Caco-2 (cell line): ENCODE results near the gene CNOT10. TPM values are rescaled to one million over a fixed set of nuclear protein-coding genes. Genes with fewer than 3 reads are reported as not detected.

Experiments used
- BruUV-seq: library from RNA; stranded (reverse); fragments of 400-500 nt; replicated peaks from 2 replicates; lab custom pipeline; 2021; lab: Mats Ljungman, UMichigan
- CTCF ChIA-PET: fragments of 300-600 bp; sonication (Branson Sonifier 250); formaldehyde crosslinking; loops from one replicate; lab custom pipeline; 2022; ENCODE audit warnings: antibody characterized with exemption; lab: Charles Lee
- POLR2A ChIA-PET: fragments of 300-600 bp; sonication (Branson Sonifier 250); formaldehyde crosslinking; loops from one replicate; lab custom pipeline; 2022; ENCODE audit warnings: antibody characterized with exemption; lab: Charles Lee
- DNase-seq, 2 experiments: peaks; one replicate each; pipeline versions ENCODE4 v3.0.0 to v3.0.0-alpha.2; 2020 to 2022
- H3K27me3 ChIP-seq: replicated peaks from 2 replicates; pipeline ENCODE4 v1.6.0; 2011; ENCODE audit warnings: low read length; ENCODE audit not compliant: control insufficient read depth, insufficient read depth
- H3K36me3 ChIP-seq: 2 replicates; pipeline ENCODE4 v1.5.1; 2011; ENCODE audit warnings: low read length; ENCODE audit not compliant: control insufficient read depth, insufficient read depth
- H3K4me1 ChIP-seq: fragments of 250-450 bp; sonication (Bioruptor Pico); 2 replicates; pipeline ENCODE4 v1.5.1; 2020; ENCODE audit warnings: mild to moderate bottlenecking
- H3K4me3 ChIP-seq: 2 replicates; pipeline ENCODE4 v1.5.1; 2011; ENCODE audit warnings: low read depth, mild to moderate bottlenecking, control low read depth, low read length
- H3K9me3 ChIP-seq: fragments of 250-450 bp; sonication (Bioruptor Pico); 2 replicates; pipeline ENCODE4 v1.5.1; 2020; ENCODE audit warnings: mild to moderate bottlenecking, moderate library complexity
- H3K27ac Mint-ChIP-seq: one replicate; pipeline ENCODE4 v1.8.0; 2022; ENCODE audit warnings: mixed read lengths; ENCODE audit not compliant: unreplicated experiment
- H3K27me3 Mint-ChIP-seq: one replicate; pipeline ENCODE4 v1.8.0; 2022; ENCODE audit warnings: mixed read lengths; ENCODE audit not compliant: insufficient read depth, unreplicated experiment
- H3K36me3 Mint-ChIP-seq: one replicate; pipeline ENCODE4 v1.8.0; 2022; ENCODE audit warnings: mild to moderate bottlenecking, mixed read lengths; ENCODE audit not compliant: insufficient read depth, unreplicated experiment
- H3K4me1 Mint-ChIP-seq: one replicate; pipeline ENCODE4 v1.8.0; 2022; ENCODE audit warnings: low read depth, mixed read lengths; ENCODE audit not compliant: unreplicated experiment
- H3K4me3 Mint-ChIP-seq: one replicate; pipeline ENCODE4 v1.8.0; 2022; ENCODE audit warnings: mild to moderate bottlenecking, moderate library complexity, mixed read lengths; ENCODE audit not compliant: unreplicated experiment
- H3K9me3 Mint-ChIP-seq: one replicate; pipeline ENCODE4 v1.8.0; 2022; ENCODE audit warnings: mixed read lengths; ENCODE audit not compliant: unreplicated experiment
- intact Hi-C: fragments of 100-400 bp; cut with micrococcal nuclease; formaldehyde crosslinking; loops from one replicate; pipeline ENCODE4 v1.10.0; 2022; ENCODE audit not compliant: unreplicated experiment
- total RNA-seq: library from RNA; stranded (reverse); gene quantifications from 2 replicates; pipeline ENCODE4 v1.2.3, GENCODE V29; 2022
- TF ChIP-seq, protein P1 (sequence below), 2 experiments: fragments of 200-600 bp in 1 of 2; IDR thresholded peaks; 1 replicate in 1 of 2; 2 replicates in 1 of 2; pipeline versions ENCODE4 v1.5.1 to v1.8.0; 2011 to 2022; ENCODE audit warnings: antibody characterized with exemption in 1 of 2, control low read depth in 1 of 2, inconsistent platforms in 1 of 2, low read depth in 1 of 2, low read length in 1 of 2, mild to moderate bottlenecking in 1 of 2, moderate library complexity in 1 of 2; ENCODE audit not compliant: insufficient read depth in 1 of 2, severe bottlenecking in 1 of 2, unreplicated experiment in 1 of 2

Gene CNOT10
- total RNA-seq, 1 experiment from 2014 or later: 49.5 TPM

DNA sequence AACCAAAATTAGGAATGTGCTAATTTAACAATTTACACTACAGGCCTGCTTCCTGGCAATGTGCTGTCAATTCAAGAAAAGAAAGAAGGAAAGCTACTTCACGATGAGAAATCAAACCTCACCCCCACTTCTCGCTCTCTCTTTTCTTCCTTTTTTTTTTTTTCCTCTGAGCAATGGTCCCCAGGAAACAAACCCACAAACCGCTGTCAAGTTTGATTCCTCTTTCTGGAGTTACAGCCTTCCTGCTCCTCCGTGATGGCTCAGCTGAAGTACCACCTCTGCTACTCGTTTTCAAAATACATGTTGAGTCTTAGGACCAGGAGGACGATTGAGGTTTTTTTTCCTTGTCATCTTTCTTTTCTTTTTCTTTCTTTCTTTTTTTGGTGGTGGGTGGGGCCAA lies 129.4 kb downstream of the CNOT10 start:
- Mint-ChIP-seq H3K4me3 (no peak overlapping the region), H3K27me3 (no peaks in the 10 kb centered on the region), H3K27ac (no peak overlapping the region), H3K4me1 (peaks cover 15% of the 10 kb centered on the region), H3K9me3 (no peaks in the 10 kb centered on the region), H3K36me3 (peaks cover 38% of the 10 kb centered on the region)
- H3K9me3 ChIP-seq: no peaks in the 10 kb centered on the region
- H3K4me3 ChIP-seq: no peak overlapping the region
- H3K36me3 ChIP-seq: peaks cover 3% of the 10 kb centered on the region; the same call in 1 of the 2 replicates
- no TSS peak for BruUV-seq
- H3K27me3 ChIP-seq: no peaks in the 10 kb centered on the region
- POLR2A ChIA-PET: no interaction called here
- peaks cover 19% of the 10 kb centered on the region; the same call in 1 of the 2 replicates for H3K4me1 ChIP-seq
- no peak for DNase-seq
- TF ChIP-seq, protein P1, sequence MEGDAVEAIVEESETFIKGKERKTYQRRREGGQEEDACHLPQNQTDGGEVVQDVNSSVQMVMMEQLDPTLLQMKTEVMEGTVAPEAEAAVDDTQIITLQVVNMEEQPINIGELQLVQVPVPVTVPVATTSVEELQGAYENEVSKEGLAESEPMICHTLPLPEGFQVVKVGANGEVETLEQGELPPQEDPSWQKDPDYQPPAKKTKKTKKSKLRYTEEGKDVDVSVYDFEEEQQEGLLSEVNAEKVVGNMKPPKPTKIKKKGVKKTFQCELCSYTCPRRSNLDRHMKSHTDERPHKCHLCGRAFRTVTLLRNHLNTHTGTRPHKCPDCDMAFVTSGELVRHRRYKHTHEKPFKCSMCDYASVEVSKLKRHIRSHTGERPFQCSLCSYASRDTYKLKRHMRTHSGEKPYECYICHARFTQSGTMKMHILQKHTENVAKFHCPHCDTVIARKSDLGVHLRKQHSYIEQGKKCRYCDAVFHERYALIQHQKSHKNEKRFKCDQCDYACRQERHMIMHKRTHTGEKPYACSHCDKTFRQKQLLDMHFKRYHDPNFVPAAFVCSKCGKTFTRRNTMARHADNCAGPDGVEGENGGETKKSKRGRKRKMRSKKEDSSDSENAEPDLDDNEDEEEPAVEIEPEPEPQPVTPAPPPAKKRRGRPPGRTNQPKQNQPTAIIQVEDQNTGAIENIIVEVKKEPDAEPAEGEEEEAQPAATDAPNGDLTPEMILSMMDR (IDR thresholded peaks at IDR 0.05; ENCODE audit: insufficient read depth in 1 of 2, low read depth in 1 of 2, low read length in 1 of 2, severe bottlenecking in 1 of 2, unreplicated experiment in 1 of 2): no peak
- CTCF ChIA-PET: no interaction called here
- intact Hi-C loops: no loop called here

DNA sequence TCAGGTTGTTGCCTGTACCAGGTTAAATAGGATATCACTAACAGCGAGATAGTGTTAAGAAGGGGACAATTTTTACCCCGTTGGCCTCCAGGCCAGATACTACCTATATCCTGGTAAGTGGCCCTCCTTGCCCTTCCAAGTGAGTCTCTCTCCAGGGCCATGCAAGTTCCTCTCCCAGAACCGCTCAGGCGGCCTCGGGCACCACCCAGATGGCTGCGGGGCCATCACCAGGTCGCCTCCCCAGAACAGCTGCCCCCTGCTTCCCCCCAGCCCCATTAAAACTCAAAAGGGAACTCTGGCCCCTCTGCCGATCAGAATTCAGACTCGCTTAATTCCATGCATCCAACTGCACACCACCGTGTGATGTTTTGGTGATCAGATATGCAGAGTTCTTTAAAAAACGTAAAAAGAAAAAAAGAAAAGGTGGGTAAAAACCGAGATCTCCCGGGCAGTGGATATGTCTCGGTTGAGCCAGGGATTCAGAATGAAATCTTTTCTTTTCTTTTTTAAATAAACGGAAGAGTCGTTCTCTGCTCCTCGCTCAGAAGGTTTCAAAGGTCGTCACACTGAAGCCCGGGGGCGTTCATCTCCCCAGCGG lies 131.0 kb downstream of the CNOT10 start:
- H3K27me3 ChIP-seq: no peaks in the 10 kb centered on the region
- Mint-ChIP-seq H3K27me3 (no peaks in the 10 kb centered on the region), H3K9me3 (no peaks in the 10 kb centered on the region), H3K4me3 (peak overlapping the region; percentile 86), H3K4me1 (peaks cover 15% of the 10 kb centered on the region), H3K27ac (peak overlapping the region; percentile 93), H3K36me3 (peaks cover 52% of the 10 kb centered on the region)
- TF ChIP-seq, protein P1 (IDR thresholded peaks at IDR 0.05; ENCODE audit: insufficient read depth in 1 of 2, low read depth in 1 of 2, low read length in 1 of 2, severe bottlenecking in 1 of 2, unreplicated experiment in 1 of 2): no peak
- CTCF ChIA-PET: no interaction called here
- H3K4me3 ChIP-seq: peak overlapping the region; percentile 78
- intact Hi-C loops: loop anchor here (1.0 to 5.0 kb wide), 4 partner anchors 21 to 116 kb away; no protein-coding TSS in a partner anchor
- peaks cover 26% of the 10 kb centered on the region for H3K4me1 ChIP-seq
- no peaks in the 10 kb centered on the region for H3K9me3 ChIP-seq
- DNase-seq: peak in 1 of 2 experiments; percentile 31
- H3K36me3 ChIP-seq: peaks cover 3% of the 10 kb centered on the region; the same call in 1 of the 2 replicates
- no TSS peak for BruUV-seq
- POLR2A ChIA-PET: no interaction called here

DNA sequence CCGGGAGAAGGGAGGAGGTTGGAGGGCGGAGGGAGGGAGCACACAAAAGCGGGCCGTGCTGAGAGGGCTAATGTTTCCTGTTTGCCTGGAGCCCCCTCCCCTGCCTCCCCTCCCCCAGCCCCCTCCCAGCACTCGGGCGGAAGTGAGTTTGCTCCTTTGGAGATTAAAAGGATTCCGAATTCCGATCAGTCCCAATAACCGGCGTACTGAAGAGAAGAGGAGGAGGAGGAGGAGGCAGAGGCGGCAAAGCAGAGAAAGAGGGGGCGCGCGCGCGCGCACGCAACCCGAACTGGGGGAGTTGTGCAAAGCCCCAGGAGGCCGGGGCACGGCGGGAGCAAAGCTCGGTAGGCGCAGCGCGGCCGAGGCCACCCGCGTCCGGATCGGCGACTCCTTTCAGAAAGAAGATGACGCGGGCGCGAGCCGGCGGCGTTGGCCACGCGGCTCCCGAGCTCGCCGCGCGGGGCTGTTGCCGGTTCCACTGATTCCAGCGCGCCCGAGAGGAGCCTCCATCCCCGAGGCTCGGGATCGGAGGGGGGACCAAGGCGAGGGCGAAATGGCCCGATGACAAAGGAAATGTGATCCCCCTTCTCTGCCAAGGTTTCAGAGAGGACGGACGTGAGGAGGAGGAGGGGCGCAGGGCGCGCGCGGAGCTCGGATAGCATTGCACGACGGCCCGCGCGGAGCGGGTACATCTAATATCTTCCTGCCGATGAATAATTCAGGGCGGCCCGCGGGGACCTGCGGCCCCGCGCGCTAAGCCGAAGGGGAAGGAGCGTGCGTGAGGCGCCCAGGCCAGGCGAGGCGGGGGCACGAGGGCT lies 131.7 kb downstream of the CNOT10 start:
- Histone ChIP-seq H3K4me1 (peaks cover 31% of the 10 kb centered on the region), H3K27me3 (no peaks in the 10 kb centered on the region), H3K4me3 (peak overlapping the region; percentile 78), H3K36me3 (peaks cover 4% of the 10 kb centered on the region; the same call in 1 of the 2 replicates), H3K9me3 (no peaks in the 10 kb centered on the region)
- peaks cover 15% of the 10 kb centered on the region for H3K4me1 Mint-ChIP-seq
- peak overlapping the region; percentile 93 for H3K27ac Mint-ChIP-seq
- peaks cover 52% of the 10 kb centered on the region for H3K36me3 Mint-ChIP-seq
- no peaks in the 10 kb centered on the region for H3K9me3 Mint-ChIP-seq
- H3K27me3 Mint-ChIP-seq: no peaks in the 10 kb centered on the region
- intact Hi-C loops: loop anchor here (1.0 to 5.0 kb wide), 4 partner anchors 22 to 116 kb away; no protein-coding TSS in a partner anchor
- CTCF ChIA-PET: no interaction called here
- TSS peak; percentile 24 for BruUV-seq
- H3K4me3 Mint-ChIP-seq: peak overlapping the region; percentile 86
- DNase-seq: peak; percentile 76 to 91
- TF ChIP-seq, protein P1 (IDR thresholded peaks at IDR 0.05; ENCODE audit: insufficient read depth in 1 of 2, low read depth in 1 of 2, low read length in 1 of 2, severe bottlenecking in 1 of 2, unreplicated experiment in 1 of 2): no peak
- POLR2A ChIA-PET: interaction anchor here (0.6 kb wide), 1 partner anchor 25 kb away, joined by 3 read pairs; no protein-coding TSS in a partner anchor
